GM11168 (cell line): ENCODE data around the gene LTBP1.

Source experiments
- in situ Hi-C: fragments of 300-500 bp; cut with MboI; formaldehyde crosslinking; loops from one replicate; pipeline ENCODE4 v1.12.0; 2022; ENCODE audit warnings: low sequenced_read_pairs; ENCODE audit not compliant: unreplicated experiment

The LTBP1 gene

GRCh38 chr2:33000986-33001385 is 54.2 kb downstream of the LTBP1 start:
- in situ Hi-C loops = no loop called here

- in situ Hi-C loops = no loop called here
Observed at GRCh38 chr2:33001823-33002222, 55.1 kb downstream of the LTBP1 start.

GRCh38 chr2:33002863-33003262 is 56.1 kb downstream of the LTBP1 start:
- in situ Hi-C loops = no loop called here

GRCh38 chr2:33005057-33005456 is 58.3 kb downstream of the LTBP1 start:
- in situ Hi-C loops = no loop called here

- in situ Hi-C loops = no loop called here
Observed at GRCh38 chr2:33008716-33009115, 62.0 kb downstream of the LTBP1 start.

GRCh38 chr2:33009249-33009648 is 62.5 kb downstream of the LTBP1 start:
- in situ Hi-C loops = no loop called here

GRCh38 chr2:33011373-33011772 is 64.6 kb downstream of the LTBP1 start:
- in situ Hi-C loops = no loop called here

GRCh38 chr2:33011941-33012340 is 65.2 kb downstream of the LTBP1 start:
- in situ Hi-C loops = no loop called here

GRCh38 chr2:33013684-33014110 is 66.9 kb downstream of the LTBP1 start:
- in situ Hi-C loops = no loop called here

GRCh38 chr2:33014268-33014667 is 67.5 kb downstream of the LTBP1 start:
- in situ Hi-C loops = no loop called here

- in situ Hi-C loops = no loop called here
Observed at GRCh38 chr2:33015421-33016142, 68.8 kb downstream of the LTBP1 start.

GRCh38 chr2:33018271-33018670 is 71.5 kb downstream of the LTBP1 start:
- in situ Hi-C loops = no loop called here

GRCh38 chr2:33019796-33020195 is 73.0 kb downstream of the LTBP1 start:
- in situ Hi-C loops = no loop called here

GRCh38 chr2:33020883-33021282 is 74.1 kb downstream of the LTBP1 start:
- in situ Hi-C loops = no loop called here

- in situ Hi-C loops = no loop called here
Observed at GRCh38 chr2:33021542-33022227, 74.9 kb downstream of the LTBP1 start.

- in situ Hi-C loops = no loop called here
Observed at GRCh38 chr2:33022395-33022985, 75.7 kb downstream of the LTBP1 start.

GRCh38 chr2:33022989-33023727 is 76.4 kb downstream of the LTBP1 start:
- in situ Hi-C loops = no loop called here

- in situ Hi-C loops = no loop called here
Observed at GRCh38 chr2:33023728-33024500, 77.2 kb downstream of the LTBP1 start.

- in situ Hi-C loops = no loop called here
Observed at GRCh38 chr2:33024758-33025157, 78.0 kb downstream of the LTBP1 start.

GRCh38 chr2:33029459-33029858 is 82.7 kb downstream of the LTBP1 start:
- in situ Hi-C loops = no loop called here
